K562 (cell line): Measurements from ENCODE around the gene MTERF2. TPM values are rescaled to one million over a fixed set of nuclear protein-coding genes. Genes with fewer than 3 reads are reported as not detected.

Source experiments
- ATAC-seq: fragments of 200-7000 bp; cut with Tn5 transposase; 3 replicates; pipeline ENCODE4 v1.9.1; 2020; ENCODE audit warnings: moderate library complexity
- BruUV-seq: library from RNA; stranded (reverse); fragments of 400-500 nt; replicated peaks from 2 replicates; lab custom pipeline; 2021; lab: Mats Ljungman, UMichigan
- CTCF ChIA-PET: fragments of 300-600 bp; formaldehyde crosslinking; extraction: SDS; loops from one replicate; lab custom pipeline; 2021; ENCODE audit warnings: low intra/inter-chr PET ratio; lab: Yijun Ruan, JAX
- POLR2A ChIA-PET: fragments of 300-600, 350-650 bp; sonication (Branson Sonifier 250); formaldehyde crosslinking; extraction: SDS; loops from one replicate; lab custom pipeline; 2021; ENCODE audit warnings: antibody characterized with exemption, inconsistent platforms; lab: Yijun Ruan, JAX
- DNase-seq, 4 experiments: peaks; one replicate each; pipeline versions ENCODE4 v3.0.0 to v3.0.0-alpha.2; 2011 to 2018; ENCODE audit warnings: low spot score in 3 of 4, mixed read lengths in 3 of 4; ENCODE audit errors: extremely low read depth in 1 of 4
- FAIRE-seq: peaks from 2 replicates; lab custom pipeline; 2011; peaks lifted over from hg19 to GRCh38; lab: Jason Lieb, UNC
- H2AFZ ChIP-seq: 2 replicates; pipeline ENCODE4 v1.6.0; 2011; ENCODE audit warnings: low read depth, low read length, control low read depth, inconsistent platforms
- H3K27ac ChIP-seq: fragments of 200-600 bp; 3 replicates; pipeline ENCODE4 v1.8.0; 2011; ENCODE audit warnings: low read depth, mild to moderate bottlenecking, control low read depth, inconsistent platforms, low read length, moderate library complexity, mixed read lengths; ENCODE audit errors: extremely low read depth
- H3K27me3 ChIP-seq, 2 experiments: fragments of 300-600 bp in 1 of 2; 2 replicates in 1 of 2; 3 replicates in 1 of 2; pipeline versions ENCODE4 v1.6.0 to v1.8.0; 2011; ENCODE audit warnings: inconsistent platforms in 2 of 2, low read length in 2 of 2, mild to moderate bottlenecking in 1 of 2, mixed read lengths in 1 of 2, moderate library complexity in 1 of 2; ENCODE audit not compliant: control insufficient read depth in 2 of 2, insufficient read depth in 2 of 2
- H3K36me3 ChIP-seq: fragments of 300-600 bp; 3 replicates; pipeline ENCODE4 v1.8.0; 2011; ENCODE audit warnings: mild to moderate bottlenecking, low read length, inconsistent platforms; ENCODE audit not compliant: control insufficient read depth, insufficient read depth
- H3K4me1 ChIP-seq, 2 experiments: fragments of 200-600 bp in 1 of 2; replicated peaks in 1 of 2; 2 replicates in 1 of 2; 3 replicates in 1 of 2; pipeline versions ENCODE4 v1.5.1 to v1.8.0; 2011; ENCODE audit warnings: inconsistent platforms in 2 of 2, low read length in 2 of 2, mild to moderate bottlenecking in 1 of 2, mixed read lengths in 1 of 2, moderate library complexity in 1 of 2; ENCODE audit not compliant: control insufficient read depth in 2 of 2, insufficient read depth in 2 of 2
- H3K4me2 ChIP-seq: 2 replicates; pipeline ENCODE4 v1.6.1; 2011; ENCODE audit warnings: low read length, control low read depth, inconsistent platforms, mixed read lengths; ENCODE audit not compliant: insufficient read depth
- H3K4me3 ChIP-seq: fragments of 200-600 bp; sonication (generic), shearing (Covaris generic); 2 replicates; pipeline ENCODE4 v1.5.1; 2016; ENCODE audit warnings: control low read depth, inconsistent platforms
- H3K79me2 ChIP-seq: fragments of 200-600 bp; 3 replicates; pipeline ENCODE4 v1.8.0; 2011; ENCODE audit warnings: low read length, inconsistent platforms; ENCODE audit not compliant: control insufficient read depth, insufficient read depth
- H3K9ac ChIP-seq, 2 experiments: 2 replicates each; pipeline versions ENCODE4 v1.6.0 to v1.6.1; 2011; ENCODE audit warnings: low read depth in 2 of 2, low read length in 2 of 2, control low read depth in 1 of 2, inconsistent platforms in 1 of 2, mild to moderate bottlenecking in 1 of 2, mixed read lengths in 1 of 2; ENCODE audit not compliant: insufficient read depth in 1 of 2
- H3K9me1 ChIP-seq: one replicate; pipeline ENCODE4 v1.6.0; 2011; ENCODE audit warnings: inconsistent platforms, mild to moderate bottlenecking, low read length, moderate library complexity; ENCODE audit not compliant: control insufficient read depth, insufficient read depth
- H3K9me3 ChIP-seq: replicated peaks from 2 replicates; pipeline ENCODE4 v1.5.1; 2011; ENCODE audit warnings: low read depth, low read length, inconsistent platforms; ENCODE audit not compliant: control insufficient read depth, insufficient read depth
- H4K20me1 ChIP-seq: replicated peaks from 2 replicates; pipeline ENCODE4 v1.6.1; 2011; ENCODE audit warnings: low read length, inconsistent platforms, mixed read lengths; ENCODE audit not compliant: control insufficient read depth, insufficient read depth
- ETV1 ChIP-seq: fragments of 450-650 bp; conservative IDR thresholded peaks from 2 replicates; pipeline ENCODE4 v1.6.1; 2016; ENCODE audit warnings: missing genetic modification characterization, control low read depth, low read depth, missing compliant biosample characterization
- GABPB1 ChIP-seq: sonication (generic); formaldehyde crosslinking; IDR thresholded peaks from 2 replicates; pipeline ENCODE4 v1.8.0; 2022; ENCODE audit warnings: mild to moderate bottlenecking, missing genetic modification reagents
- WGBS: fragments of 100-300 bp; shearing (Covaris generic); methylation state at CpG from one replicate; pipeline ENCODE4 v1.1.6; 2016; ENCODE audit warnings: low coverage, mixed read lengths; ENCODE audit not compliant: insufficient coverage; ENCODE audit errors: missing lambda C conversion rate; 5-methylcytosine and 5-hydroxymethylcytosine counted together
- in situ Hi-C: fragments of 300-500 bp; cut with MboI; formaldehyde crosslinking; loops from 4 replicates; pipeline ENCODE4 v1.15.0; 2018; ENCODE audit warnings: inconsistent platforms, mixed read lengths
- intact Hi-C: fragments of 100-400 bp; cut with micrococcal nuclease; formaldehyde crosslinking; loops from 2 replicates; pipeline ENCODE4 v1.14.2; 2022
- polyA plus RNA-seq, 8 experiments: library from polyadenylated mRNA; depleted of rRNA in 4 of 8; stranded (reverse) in 5 of 8; unstranded in 3 of 8; fragments of >200 nt; fragmentation: Nextera tagmentation in 2 of 8; fragmentation: Illumina TruSeq in 1 of 8; extraction: Ambion mirVana in 2 of 8; extraction: Trizol in 1 of 8; gene quantifications; 2 replicates each; pipeline versions ENCODE4 v1.2.1 to v1.2.3, GENCODE V29; 2011 to 2014; ENCODE audit warnings: inconsistent platforms in 1 of 8, missing spikeins in 1 of 8
- total RNA-seq, 7 experiments: library from RNA; depleted of rRNA in 6 of 7; stranded (reverse); fragments of >200 nt in 6 of 7; fragmentation: Illumina TruSeq in 2 of 7; extraction: Trizol in 2 of 7; gene quantifications; 2 replicates each; pipeline versions ENCODE4 v1.2.1 to v1.2.3, GENCODE V29; 2011 to 2021; ENCODE audit warnings: low replicate concordance in 1 of 7
- TF ChIP-seq, protein P1 (sequence below): IDR thresholded peaks from 2 replicates; pipeline ENCODE4 v1.6.1; 2012; ENCODE audit warnings: low read depth, low read length, improper control_type of control experiment, borderline replicate concordance
- TF ChIP-seq, protein P2 (sequence below): fragments of 450-650 bp; formaldehyde crosslinking; IDR thresholded peaks from 2 replicates; pipeline ENCODE4 v1.4.0; 2022; ENCODE audit warnings: missing genetic modification characterization

MTERF2 gene
- total and polyA plus RNA-seq, 9 of the 15 experiments (the other 6 are each of a cell fraction or from before 2014, with no cell fraction given), result 10.0 to 63.2 (median 33.2) TPM

DNA sequence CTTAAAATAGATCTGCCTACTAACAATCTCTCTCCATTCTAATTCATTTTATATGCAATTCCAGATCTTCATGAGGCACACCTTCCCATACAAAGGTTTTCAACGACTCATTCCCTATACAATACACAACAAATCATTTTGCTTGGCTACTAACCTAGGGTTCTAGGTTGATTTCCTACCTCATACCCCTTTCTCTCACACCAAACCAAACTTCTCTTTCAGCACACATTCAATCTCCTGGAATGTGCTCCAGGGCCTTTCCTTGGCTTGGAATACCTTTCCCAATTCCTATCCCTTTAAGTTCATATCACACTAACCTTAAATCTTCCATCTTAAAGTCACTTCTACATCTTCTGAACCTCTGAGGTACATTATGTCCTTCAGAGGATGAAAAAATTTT is 38.7 kb upstream of the MTERF2 start:
- Histone ChIP-seq H4K20me1 (no peaks in the 10 kb centered on the region), H3K4me1 (no peaks in the 10 kb centered on the region), H3K79me2 (peaks cover 7% of the 10 kb centered on the region; the same call in 1 of the 3 replicates), H3K4me2 (no peak overlapping the region), H3K36me3 (peaks cover 3% of the 10 kb centered on the region; the same call in 1 of the 3 replicates), H3K4me3 (no peak overlapping the region), H2AFZ (no peak overlapping the region), H3K27me3 (no peaks in the 10 kb centered on the region), H3K27ac (no peak overlapping the region), H3K9me3 (no peaks in the 10 kb centered on the region), H3K9ac (no peak overlapping the region), H3K9me1 (no peaks in the 10 kb centered on the region)
- ChIA-PET CTCF (no interaction called here), POLR2A (interaction anchor here (0.6 kb wide), 1 partner anchor 24 kb away, joined by 4 read pairs; no protein-coding TSS in a partner anchor)
- TF ChIP-seq, protein P1, sequence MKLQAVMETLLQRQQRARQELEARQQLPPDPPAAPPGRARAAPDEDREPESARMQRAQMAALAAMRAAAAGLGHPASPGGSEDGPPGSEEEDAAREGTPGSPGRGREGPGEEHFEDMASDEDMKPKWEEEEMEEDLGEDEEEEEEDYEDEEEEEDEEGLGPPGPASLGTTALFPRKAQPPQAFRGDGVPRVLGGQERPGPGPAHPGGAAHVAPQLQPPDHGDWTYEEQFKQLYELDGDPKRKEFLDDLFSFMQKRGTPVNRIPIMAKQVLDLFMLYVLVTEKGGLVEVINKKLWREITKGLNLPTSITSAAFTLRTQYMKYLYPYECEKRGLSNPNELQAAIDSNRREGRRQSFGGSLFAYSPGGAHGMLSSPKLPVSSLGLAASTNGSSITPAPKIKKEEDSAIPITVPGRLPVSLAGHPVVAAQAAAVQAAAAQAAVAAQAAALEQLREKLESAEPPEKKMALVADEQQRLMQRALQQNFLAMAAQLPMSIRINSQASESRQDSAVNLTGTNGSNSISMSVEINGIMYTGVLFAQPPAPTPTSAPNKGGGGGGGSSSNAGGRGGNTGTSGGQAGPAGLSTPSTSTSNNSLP, result no peak
- TF ChIP-seq, protein P2, sequence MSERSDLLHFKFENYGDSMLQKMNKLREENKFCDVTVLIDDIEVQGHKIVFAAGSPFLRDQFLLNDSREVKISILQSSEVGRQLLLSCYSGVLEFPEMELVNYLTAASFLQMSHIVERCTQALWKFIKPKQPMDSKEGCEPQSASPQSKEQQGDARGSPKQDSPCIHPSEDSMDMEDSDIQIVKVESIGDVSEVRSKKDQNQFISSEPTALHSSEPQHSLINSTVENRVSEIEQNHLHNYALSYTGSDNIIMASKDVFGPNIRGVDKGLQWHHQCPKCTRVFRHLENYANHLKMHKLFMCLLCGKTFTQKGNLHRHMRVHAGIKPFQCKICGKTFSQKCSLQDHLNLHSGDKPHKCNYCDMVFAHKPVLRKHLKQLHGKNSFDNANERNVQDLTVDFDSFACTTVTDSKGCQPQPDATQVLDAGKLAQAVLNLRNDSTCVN (CRISPR knock-in tag), result no peak
- TF ChIP-seq ETV1 (no peak), GABPB1 (CRISPR knock-in tag) (no peak)
- FAIRE-seq (no peak), ATAC-seq (no peak), DNase-seq (no peak)
- 35% methylated on average over 1 of the region's 1 CpG for WGBS
- in situ Hi-C loops, result no loop called here
- intact Hi-C loops, result no loop called here
- no TSS peak for BruUV-seq
